Measurements from ENCODE around the gene PHF21B.

GRCh38 chr22:45036154-45036553, 26.3 kb upstream of the PHF21B start:
- TF ChIP-seq EZH2phosphoT487 (IDR thresholded peaks at IDR 0.05; ENCODE audit: unreplicated experiment), result no peak
- TF ChIP-seq CTCF (conservative IDR thresholded peaks at IDR 0.05; ENCODE audit: low read depth in 2 of 2), result no peak
- TF ChIP-seq, protein P1, sequence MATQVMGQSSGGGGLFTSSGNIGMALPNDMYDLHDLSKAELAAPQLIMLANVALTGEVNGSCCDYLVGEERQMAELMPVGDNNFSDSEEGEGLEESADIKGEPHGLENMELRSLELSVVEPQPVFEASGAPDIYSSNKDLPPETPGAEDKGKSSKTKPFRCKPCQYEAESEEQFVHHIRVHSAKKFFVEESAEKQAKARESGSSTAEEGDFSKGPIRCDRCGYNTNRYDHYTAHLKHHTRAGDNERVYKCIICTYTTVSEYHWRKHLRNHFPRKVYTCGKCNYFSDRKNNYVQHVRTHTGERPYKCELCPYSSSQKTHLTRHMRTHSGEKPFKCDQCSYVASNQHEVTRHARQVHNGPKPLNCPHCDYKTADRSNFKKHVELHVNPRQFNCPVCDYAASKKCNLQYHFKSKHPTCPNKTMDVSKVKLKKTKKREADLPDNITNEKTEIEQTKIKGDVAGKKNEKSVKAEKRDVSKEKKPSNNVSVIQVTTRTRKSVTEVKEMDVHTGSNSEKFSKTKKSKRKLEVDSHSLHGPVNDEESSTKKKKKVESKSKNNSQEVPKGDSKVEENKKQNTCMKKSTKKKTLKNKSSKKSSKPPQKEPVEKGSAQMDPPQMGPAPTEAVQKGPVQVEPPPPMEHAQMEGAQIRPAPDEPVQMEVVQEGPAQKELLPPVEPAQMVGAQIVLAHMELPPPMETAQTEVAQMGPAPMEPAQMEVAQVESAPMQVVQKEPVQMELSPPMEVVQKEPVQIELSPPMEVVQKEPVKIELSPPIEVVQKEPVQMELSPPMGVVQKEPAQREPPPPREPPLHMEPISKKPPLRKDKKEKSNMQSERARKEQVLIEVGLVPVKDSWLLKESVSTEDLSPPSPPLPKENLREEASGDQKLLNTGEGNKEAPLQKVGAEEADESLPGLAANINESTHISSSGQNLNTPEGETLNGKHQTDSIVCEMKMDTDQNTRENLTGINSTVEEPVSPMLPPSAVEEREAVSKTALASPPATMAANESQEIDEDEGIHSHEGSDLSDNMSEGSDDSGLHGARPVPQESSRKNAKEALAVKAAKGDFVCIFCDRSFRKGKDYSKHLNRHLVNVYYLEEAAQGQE (IDR thresholded peaks at IDR 0.05; ENCODE audit: unreplicated experiment), result no peak
- no peak for TF ChIP-seq CREB1 (CRISPR knock-in tag; IDR thresholded peaks at IDR 0.05; ENCODE audit: low read depth)
